ENCODE measurements around the gene SMYD1. TPM values are rescaled to one million over a fixed set of nuclear protein-coding genes. Genes with fewer than 3 reads are reported as not detected.

Gene SMYD1
- total RNA-seq, 1 experiment from 2014 or later, result not detected

- H3K9me3 ChIP-seq (ENCODE audit: control insufficient read depth in 1 of 2, insufficient read depth in 1 of 2, low read depth in 1 of 2, low read length in 2 of 2), result no peaks in the 10 kb centered on the region; a peak in 1 of 4 replicates
- no peaks in the 10 kb centered on the region for H3K79me2 ChIP-seq (ENCODE audit: insufficient read depth, low read length)
- TF ChIP-seq EZH2 (IDR thresholded peaks at IDR 0.05) (no peak), POLR2A (IDR thresholded peaks at IDR 0.05; ENCODE audit: borderline replicate concordance, extremely low read depth, insufficient read depth, insufficient read length) (no peak), SIN3A (IDR thresholded peaks at IDR 0.05; ENCODE audit: low read depth) (no peak), EZH2phosphoT487 (IDR thresholded peaks at IDR 0.05; ENCODE audit: borderline replicate concordance) (no peak), ZBTB33 (IDR thresholded peaks at IDR 0.05; ENCODE audit: extremely low read depth, insufficient replicate concordance, low read length) (no peak), CEBPB (IDR thresholded peaks at IDR 0.05; ENCODE audit: low read depth) (no peak), ATF3 (IDR thresholded peaks at IDR 0.05) (no peak), TCF7L2 (IDR thresholded peaks at IDR 0.05; ENCODE audit: borderline replicate concordance, extremely low read depth, insufficient read depth, insufficient read length) (no peak), FOSL1 (IDR thresholded peaks at IDR 0.05; ENCODE audit: low read depth) (no peak), SP1 (IDR thresholded peaks at IDR 0.05; ENCODE audit: low read depth) (no peak)
- no peak overlapping the region for H3K4me3 ChIP-seq (replicated peaks in 1 of 2; ENCODE audit: low read depth in 1 of 2, low read length in 2 of 2)
- H3K9ac ChIP-seq (ENCODE audit: low read length), result no peak overlapping the region
- no peaks in the 10 kb centered on the region for H3K4me1 ChIP-seq (ENCODE audit: control insufficient read depth in 1 of 2, insufficient read depth in 2 of 2, low read length in 2 of 2)
- H3K27ac ChIP-seq (ENCODE audit: low read depth, low read length), result no peak overlapping the region
- ChIA-PET POLR2A (no interaction called here), CTCF (no interaction called here), RAD21 (ENCODE audit: low non-redundant PET in 1 of 2, low total read pairs in 2 of 2, uncharacterized antibody in 2 of 2, unreplicated experiment in 2 of 2) (no interaction called here)
- no TSS peak for BruUV-seq (replicated peaks)
- H3K27me3 ChIP-seq (ENCODE audit: insufficient read depth, low read length), result no peaks in the 10 kb centered on the region
- no peak overlapping the region for H2AFZ ChIP-seq (ENCODE audit: low read depth, low read length, poor library complexity, severe bottlenecking)
- no peaks in the 10 kb centered on the region for H3K36me3 ChIP-seq (ENCODE audit: control insufficient read depth in 1 of 2, insufficient read depth in 2 of 2, low read length in 2 of 2)
- no peaks in the 10 kb centered on the region for H3K9me2 ChIP-seq (ENCODE audit: insufficient read depth)
- H3K4me2 ChIP-seq (ENCODE audit: low read length), result no peak overlapping the region
- no peaks in the 10 kb centered on the region for H4K20me1 ChIP-seq (ENCODE audit: insufficient read depth)
- intact Hi-C loops (cut with micrococcal nuclease), result no loop called here
- ATAC-seq, result no peak
- DNase-seq (ENCODE audit: low read depth, low spot score), result no peak
These were observed 79.5 kb downstream of the SMYD1 start for GRCh38 chr2:88147145-88147544.

All from HCT116 (cell line).